Cortex of kidney (tissue), 1 donor: Measurements from ENCODE around the gene TMEM30B.
"Not testable (repeated sequence)": the region's sequence is repeated elsewhere in the genome, so short reads cannot be mapped to it uniquely, and the experiment has no call there.

ENCODE experiments used
- DNase-seq: peaks from one replicate; lab custom pipeline; 2025; lab: John Stamatoyannopoulos, UW

TMEM30B gene

DNA sequence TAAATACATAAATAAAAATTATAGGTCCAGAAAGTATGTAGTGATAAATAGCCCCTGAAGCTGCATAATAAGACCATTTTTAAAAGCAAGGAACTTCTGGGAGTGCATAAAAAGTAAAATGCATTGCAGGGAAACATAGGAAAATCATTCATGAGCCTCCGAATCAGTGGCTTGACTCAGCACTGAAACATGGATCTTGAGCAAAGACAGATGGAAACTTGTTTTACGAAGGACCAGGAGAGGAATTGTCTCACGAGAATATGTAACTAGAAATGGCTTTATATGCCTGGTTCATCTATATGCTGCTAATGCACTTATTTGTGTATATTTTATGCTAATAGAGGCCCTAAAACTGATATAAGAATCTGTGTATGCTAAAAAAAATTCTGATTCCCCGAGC is 14.7 kb downstream of the TMEM30B start:
- DNase-seq: no peak

DNA sequence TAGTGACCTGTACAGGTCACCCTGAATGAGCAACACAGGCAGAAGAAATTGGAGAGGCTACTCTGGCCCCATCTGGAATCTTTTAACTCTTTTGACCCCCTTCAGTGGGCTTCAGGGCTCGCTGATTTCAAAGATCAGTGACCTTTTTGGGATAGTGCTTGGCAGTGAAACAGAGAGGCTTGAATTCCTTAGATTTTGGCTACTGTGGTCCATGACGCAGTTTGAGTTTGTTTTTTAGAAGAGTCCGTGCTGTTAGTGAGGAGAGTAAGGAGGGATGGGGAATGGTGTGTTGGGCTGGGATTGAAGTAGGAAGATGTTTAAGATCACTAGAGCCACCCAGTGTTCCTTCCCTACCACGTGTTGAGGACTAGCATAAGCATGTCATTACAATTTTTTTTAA is 16.5 kb downstream of the TMEM30B start:
- DNase-seq: no peak

DNA sequence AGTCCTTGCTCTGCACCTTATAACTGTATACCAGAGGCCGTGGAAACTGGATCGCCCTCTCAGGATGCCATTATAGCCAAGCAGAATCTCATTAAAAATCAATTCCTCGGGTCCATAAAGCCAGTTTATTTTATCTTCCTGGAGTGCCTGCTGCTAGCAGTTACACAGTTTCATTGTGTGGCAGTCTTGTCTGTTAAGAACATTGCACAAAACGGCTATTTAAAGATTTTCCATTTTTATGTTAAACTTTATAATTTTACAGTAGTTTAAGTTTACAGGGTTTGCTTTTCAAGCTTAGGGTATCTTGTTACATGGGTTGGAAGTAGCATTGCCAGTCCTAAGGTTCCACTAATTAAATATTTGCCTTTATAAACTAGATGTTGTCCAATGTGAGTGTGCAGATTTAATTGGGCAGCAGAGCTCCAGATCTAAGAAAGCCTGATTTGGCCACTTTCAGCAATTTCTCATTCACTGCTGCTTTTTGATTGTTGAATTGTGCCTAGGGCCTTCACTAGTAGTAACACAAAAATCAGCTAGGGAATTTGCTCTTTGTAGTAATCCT is 17.0 kb downstream of the TMEM30B start:
- no peak for DNase-seq

DNA sequence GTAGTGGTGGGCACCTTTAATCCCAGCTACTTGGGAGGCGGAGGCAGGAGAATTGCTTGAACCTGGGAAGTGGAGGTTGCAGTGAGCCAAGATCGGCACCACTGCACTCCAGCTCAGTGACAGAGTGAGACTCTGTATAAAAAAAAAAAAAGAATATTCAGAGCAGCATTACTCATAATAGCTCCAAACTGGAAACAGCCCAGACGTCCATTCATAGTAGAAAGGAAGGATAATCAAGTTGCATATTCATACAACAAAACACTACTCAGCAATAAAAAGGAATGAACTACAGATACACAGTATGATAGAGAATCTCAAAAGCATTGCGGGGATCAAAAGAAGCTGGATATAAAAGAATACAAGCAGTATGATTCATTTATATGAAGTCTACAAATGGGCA is 19.1 kb downstream of the TMEM30B start:
- DNase-seq: no peak

DNA sequence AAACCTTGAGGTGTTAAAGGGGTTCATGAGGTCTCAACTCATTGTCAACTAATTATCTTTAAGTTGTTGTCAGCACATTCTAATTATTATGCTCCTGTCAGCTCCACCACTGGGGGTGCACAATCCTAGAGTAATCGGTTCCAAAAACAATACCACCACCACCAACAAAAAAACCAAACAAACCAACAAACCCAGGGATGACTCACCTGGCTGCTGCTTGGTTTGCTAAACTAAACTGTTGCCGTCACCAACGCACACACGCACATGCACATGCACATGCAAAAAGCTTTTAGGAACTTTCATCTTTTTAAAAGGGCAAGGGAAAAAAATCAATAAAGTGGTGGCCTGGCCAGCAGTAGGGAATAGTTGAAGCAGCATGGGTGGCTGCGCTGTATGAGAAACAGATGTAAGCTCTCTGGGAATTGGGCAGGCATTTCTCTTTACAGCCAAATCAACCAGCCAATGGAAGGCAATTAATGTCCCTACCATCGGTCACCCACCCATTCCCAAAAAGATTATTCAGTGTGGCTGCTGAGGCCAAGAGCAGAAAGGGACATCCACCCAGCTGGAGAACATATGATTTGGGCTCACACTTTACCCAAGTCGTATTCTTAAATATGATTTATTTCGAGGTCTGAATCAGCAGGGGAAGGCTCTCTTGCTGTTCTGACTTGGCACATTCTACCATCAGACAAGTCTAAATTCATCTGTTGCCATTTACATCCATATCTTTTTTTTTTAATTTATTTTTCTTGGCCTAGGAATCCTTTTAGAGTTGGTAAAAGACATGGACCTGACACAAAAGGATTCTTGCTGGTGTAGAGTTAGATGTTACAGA is 20.0 kb downstream of the TMEM30B start:
- no peak for DNase-seq

DNA sequence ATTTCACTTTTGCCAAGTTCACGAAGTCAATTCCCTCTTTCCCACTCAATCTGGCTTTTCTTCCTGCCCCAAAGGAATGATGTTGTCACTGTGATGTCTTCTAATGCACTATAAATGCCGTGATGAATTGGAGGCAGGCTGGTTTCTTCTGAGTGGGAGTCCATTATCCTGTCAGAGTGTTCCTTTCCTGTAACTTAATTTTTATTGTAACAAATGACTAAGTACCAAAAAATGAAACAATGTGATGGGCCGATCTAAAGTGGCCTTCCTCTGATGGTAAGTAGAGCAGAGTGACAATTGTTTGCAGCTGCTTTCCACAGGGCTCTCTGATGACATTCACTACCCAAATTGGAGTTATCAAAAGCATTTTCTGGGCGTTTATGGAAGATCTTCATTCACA is 22.2 kb downstream of the TMEM30B start:
- no peak for DNase-seq

DNA sequence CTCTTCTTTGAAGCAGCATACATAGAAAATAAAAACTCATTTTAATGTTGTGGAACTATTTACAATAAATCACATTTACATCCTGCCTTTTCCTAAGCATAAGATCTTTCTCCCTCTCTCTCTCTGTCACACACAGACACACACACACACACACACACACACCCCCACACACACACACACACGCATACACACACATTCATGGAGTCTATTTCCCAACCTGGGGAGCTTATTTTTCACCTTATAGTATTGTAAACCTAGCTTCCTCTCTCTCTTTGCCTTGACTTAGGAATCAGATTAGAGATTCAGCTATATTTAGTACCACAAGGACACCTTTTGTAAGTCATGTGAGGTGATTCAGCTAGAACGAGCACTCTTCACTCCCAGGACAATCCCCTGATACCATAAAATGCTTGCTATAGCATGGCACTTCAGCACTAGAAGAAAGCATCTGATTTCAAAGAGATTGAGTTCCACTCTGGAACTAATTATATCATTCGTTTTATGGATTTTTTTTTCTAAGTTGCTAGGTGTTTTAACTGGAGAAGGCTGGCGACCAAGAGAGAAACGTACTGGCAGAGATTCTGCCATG is 23.6 kb downstream of the TMEM30B start:
- no peak for DNase-seq

DNA sequence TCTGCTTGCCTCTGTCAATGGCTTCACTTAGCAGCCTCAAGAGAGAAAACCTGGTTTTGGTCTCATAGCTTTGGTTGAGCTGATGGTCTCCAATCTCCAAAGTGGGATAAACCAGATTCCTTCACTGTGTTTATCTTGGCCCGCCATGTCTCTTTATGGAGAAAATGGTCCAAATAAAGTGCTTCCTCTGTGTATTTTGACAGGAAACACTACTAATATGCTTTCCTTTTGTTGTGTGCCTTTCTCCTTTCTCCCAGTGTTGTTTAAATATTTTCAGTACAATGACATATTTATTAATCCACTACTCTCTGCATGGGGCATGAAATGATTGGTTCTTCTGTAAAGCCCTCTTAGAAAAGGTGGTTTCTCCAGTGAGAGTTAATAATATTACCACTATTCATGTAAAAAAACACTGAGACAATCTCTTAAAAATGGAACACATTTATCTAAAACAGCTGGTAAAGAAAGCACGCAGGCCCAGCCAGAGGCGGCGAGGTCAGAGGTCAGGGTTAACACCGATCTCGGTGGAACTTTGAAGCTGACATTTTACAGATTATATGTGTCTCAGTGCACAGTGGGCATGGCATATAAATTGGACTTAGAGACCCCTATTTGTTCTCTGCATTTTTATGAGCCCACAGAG is 24.2 kb downstream of the TMEM30B start:
- DNase-seq: no peak

DNA sequence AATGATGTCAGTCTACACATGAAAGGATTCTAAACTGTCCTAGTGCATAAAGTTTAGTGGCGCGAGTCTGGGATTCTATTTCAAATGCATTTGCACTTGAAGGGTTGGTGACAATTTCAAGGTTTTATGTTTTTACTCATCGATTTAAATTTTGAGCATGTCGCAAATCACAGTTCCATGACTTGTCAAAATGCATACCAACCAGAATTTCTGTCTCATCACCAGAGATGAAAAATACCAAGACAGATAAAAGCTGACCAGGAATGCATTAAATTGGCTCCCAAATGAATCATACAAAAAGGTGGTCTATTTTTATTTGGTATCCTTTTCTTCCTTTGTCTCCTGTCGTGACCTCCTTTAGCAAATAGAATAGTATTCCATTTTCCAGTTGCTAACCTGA is 25.2 kb downstream of the TMEM30B start:
- DNase-seq: no peak

DNA sequence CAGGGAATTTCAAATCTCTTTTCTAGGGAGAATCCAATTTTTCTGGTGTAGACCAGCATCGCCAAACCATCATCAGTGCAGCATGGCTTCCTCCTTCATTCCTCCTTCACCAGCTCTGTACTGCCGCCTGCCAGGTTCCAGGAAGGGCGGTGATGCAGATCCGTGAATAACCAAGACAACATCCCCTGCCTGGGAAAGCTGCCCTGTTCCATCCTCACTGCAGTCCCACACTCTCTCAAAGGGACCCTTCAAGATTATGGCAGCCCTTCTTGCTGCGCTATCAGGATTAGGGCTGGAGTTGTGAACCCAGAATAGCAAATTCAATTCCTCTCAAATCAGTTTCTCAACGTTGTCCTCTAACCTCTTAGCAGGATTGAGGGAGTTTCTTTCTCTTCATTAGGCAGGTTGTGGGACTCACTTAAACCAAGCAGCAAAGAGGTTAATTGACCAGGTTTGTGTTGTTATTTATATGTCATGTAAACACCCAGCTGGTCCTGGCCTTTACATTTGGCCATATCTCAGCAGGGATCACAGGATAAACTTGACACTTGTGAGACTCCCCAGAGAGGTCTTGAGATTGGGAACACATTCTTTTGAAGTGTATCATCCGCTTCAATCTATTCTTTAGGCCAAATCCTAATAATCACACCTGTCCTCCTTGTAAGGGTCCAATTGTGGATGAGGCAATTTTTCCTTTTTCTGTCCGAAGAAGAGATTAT is 26.2 kb downstream of the TMEM30B start:
- no peak for DNase-seq

DNA sequence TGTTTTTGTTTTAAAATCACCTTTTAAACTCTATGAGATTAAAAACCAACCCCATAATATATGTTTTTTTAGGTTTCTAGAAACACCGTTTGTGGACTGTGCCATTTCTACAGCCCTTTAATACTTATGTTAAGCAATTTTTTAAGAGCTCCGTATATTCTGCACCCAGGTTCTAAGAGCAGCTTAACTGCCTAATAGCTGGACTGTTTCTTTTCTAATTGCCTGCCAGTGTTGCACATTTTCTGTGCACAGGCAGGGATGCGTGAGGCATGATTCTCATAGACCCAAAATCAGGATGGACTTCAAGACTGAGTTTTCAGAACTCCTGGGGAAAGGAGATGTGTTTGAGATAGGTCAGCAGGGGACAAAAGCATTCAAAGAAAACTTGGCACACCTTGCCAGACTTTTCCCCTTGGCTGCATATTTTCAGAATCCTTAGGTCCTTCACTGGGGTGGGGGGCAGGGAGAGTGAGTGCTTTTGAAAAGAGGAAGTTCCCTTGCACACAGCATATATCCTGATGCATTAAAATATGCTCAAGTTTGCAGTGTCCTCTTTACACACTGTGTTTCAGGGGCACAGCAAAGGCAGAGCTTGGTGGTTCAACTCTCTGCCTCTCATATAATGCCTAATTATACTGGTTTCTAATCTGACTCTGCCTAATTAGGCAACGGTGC is 27.9 kb downstream of the TMEM30B start:
- DNase-seq: no peak

DNA sequence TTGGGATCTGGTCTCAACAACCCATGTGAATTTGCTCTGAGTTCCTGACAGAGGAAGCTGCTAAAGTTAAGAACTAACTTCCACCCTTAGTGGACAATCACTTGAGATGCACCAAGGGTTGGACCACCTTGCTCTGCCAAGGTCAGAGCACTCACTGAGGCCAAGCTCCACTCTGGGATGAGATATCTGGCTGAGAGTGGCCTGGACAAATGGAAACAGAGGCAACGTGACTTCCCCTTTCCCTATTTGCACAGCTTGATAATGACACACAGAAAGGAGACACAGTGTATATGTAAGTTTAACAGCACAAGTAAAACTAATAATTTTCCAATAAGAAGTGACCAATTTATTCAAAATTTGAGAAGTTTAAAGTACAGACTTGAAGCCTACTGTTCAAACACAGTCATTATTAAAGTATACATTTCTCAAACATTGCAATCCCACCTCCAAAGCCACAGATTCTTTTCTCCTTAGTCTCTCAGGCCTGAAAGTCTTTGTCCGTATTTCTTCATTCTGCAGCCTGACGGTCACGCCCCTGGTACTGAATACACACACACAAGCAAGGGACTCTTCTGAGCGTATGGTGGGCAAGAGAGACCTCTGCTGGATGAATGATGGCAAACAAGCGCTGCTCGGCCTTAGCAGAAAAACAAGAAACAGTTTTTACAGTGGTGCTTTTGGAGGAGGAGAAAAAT is 28.6 kb downstream of the TMEM30B start:
- DNase-seq: no peak

DNA sequence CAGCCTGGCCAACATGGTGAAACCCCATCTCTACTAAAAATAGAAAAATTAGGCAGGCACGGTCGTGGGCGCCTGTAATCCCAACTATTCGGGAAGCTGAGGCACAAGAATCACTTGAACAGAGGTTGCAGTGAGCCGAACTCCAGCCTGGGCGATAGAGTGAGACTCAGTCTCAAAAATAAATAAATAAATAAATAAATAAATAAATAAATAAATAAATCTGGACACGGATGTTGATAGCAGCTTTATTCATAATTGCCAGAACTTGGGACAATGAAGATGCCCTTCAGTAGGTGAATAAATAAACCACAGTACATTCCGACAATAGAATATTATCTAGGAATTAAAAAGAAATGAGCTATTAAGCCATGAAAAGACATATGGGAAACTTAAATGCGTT is 31.1 kb downstream of the TMEM30B start:
- DNase-seq: no peak

DNA sequence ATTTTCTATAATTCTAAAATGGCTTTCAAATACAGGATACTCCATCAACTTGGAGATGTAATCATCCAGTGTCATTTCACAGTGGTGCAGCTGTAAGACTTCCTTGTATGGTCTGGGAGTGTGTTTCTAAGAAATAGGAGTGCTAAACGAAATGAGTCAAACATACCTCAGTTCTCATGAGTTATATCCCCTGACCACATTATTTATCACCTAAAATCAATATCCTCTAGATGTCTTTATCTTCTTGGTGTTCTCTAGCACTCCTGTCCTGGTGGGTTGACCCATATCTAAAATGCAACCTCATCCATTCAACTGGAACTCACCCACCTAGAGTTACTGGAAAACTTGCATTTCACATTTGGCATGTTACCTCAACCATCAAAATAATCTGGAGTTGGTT is 33.2 kb downstream of the TMEM30B start:
- no peak for DNase-seq

DNA sequence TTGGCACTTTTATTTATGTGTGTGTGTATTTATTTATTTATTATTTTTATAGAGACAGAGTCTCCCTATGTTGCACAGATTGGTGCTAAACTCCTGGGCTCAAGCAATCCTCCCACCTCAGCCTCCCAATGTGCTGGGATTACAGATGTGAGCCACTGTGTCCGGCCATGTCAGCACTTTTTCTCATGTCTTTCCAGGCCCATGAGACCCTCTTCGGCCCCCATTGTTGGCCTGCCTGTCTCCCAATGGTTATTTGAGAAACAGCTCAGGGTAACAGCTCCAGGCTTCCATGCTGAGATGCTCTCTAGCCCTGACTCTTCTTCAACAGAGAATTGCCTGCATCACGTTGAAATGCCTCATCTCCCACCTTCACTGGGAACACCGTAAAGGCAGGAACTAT is 34.4 kb downstream of the TMEM30B start:
- DNase-seq: no peak

DNA sequence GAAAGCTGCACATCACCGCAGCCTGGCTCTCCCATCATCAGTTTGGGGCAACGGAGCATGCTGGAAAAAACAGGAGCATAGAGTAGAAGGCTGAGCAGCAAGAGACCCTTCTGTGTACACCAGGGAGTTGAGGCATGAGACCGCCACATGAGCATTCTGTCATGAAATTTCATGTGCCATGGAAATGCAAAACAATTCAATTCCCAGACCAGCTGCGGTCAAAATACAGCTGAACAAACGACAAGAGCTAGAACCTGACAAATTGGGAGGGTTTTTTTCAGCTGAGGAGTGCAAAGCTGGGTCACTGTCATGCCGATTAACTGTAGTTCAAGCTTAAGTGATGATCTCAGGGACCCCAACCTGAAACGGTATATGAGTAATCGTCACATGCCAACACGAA is 37.1 kb downstream of the TMEM30B start:
- no peak for DNase-seq

DNA sequence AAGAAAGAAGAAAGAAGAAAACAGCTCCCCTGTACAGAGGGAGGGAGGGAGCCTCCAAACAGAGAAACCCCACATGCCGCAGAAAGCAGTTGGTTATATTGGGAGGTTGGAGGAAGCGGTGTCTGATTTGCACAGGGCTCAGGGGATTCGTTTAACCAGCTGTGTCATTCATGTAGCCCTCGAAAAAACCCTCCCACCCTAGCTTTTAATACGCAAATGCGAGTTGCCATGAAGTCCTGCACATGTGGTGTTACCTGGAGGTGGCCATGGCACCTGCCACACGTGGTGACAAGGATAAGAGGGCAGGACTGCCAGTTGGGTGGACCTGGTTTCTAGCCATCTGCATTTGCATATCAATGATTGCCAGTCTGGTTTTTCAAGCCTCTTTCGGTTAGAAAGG is 40.9 kb downstream of the TMEM30B start:
- DNase-seq: no peak

DNA sequence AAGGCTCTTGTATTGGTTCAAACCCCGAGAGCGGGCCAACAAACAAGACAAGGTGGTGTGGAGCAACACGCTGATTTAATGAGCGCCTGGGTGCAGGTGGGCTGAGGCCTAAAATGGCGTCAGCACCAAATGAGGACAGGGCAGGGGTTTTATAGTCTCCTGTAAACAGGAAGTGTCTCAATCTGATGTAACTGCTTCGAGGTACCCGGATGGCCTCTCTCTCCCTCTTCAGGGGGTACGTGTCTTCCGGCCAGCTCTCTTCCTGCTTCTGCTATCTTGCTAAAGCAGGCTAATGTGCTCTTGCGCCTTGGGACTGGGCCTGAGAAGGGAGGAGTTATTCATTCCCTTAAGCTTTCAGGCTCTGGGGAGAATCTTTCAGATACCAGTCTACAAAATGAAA is 41.9 kb downstream of the TMEM30B start:
- DNase-seq: not testable (repeated sequence)

DNA sequence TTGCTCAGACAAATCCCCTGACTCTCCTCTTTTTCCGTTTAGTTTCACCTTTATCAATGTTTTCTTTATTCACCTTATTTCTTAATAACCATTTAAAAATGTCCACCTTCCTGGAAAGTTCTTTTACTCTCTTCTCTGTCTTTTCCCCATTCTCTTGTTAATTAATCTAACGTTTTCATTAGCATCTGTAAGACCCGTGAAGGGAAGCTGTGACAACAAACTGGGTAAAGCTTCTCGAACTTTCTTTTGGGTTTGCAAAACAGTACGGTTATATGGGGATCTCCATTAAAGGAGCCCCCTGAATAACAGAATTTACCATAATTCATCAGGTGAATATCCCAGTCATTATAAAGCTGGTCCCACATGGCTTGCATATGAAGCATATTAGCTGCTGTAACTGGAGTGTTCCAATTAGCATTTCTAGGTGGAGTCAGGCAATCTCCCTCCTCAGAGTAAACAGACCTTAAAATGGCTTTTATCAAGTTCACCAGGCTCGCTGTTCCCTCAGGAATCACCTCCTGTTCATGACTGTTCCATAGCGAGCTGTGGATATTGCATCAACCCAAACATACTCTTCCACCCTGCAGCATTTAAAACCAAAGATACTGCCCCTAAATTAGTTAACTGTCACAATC is 42.4 kb downstream of the TMEM30B start:
- DNase-seq: no peak

DNA sequence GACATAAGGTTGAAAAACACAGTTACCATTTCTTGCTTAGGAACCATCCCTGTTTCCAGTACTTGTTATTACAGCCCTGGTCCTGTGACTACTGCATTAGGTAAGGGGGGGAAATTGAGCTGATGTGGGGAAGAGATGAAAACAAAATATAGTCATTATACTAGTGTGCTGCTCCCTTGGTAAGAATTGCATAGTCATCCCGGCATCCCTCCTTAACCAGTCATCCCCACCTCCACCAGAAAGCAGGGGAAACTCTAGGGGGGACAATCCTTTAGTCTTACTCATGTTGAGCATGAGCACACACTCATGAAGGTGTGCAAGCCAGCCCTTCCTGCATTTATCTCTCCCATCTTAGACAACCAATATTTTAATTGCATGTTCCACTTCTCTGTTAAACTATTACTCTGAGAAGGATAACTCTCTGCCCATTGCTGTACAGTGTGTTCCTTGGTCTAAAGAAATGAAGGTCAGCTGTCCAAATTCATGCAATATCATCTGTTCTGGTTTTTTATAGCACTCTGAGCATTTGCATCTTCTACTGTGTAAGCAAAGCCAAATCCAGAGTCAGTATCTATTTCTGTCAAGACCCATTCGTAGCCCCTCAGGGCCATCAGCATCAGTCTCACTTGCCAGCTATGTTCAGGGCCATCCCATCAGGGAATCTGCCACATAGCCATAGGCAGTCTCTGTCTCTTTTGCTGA is 46.8 kb downstream of the TMEM30B start:
- no peak for DNase-seq
